ENCODE data around the gene MBD4. TPM values are rescaled to one million over a fixed set of nuclear protein-coding genes. Genes with fewer than 3 reads are reported as not detected.

The MBD4 gene
- total RNA-seq, 4 donors from 2014 or later = 22.9 to 35.2 (median 28.6) TPM

- peaks cover 16 to 33% of the 10 kb centered on the region in 2 donors for H3K36me3 ChIP-seq
- 87 to 92% methylated on average over 6 of the region's 6 CpGs for WGBS, 2 donors
- DNase-seq = no peak
These were observed 36.8 kb upstream of the MBD4 start for GRCh38 chr3:129476586-129476985.

GRCh38 chr3:129475863-129476262, 36.1 kb upstream of the MBD4 start:
- H3K4me1 ChIP-seq = peaks cover 5 to 12% of the 10 kb centered on the region in 2 donors
- H3K9me3 ChIP-seq = no peaks in the 10 kb centered on the region
- no peaks in the 10 kb centered on the region for H3K27me3 ChIP-seq
- TF ChIP-seq POLR2A (IDR thresholded peaks at IDR 0.05) (no peak), CTCF (IDR thresholded peaks at IDR 0.05) (no peak)
- no peak for DNase-seq
- no peak overlapping the region for H3K27ac ChIP-seq
- peaks cover 16 to 32% of the 10 kb centered on the region in 2 donors for H3K36me3 ChIP-seq
- H3K4me3 ChIP-seq (replicated peaks in 1 of 3) = no peak overlapping the region
- intact Hi-C loops (cut with DNase I) = no loop called here
- 96 to 98% methylated on average over 3 of the region's 3 CpGs for WGBS, 2 donors

More at GRCh38 chr3:129476586-129476985, 36.8 kb upstream of the MBD4 start:
- intact Hi-C loops (cut with DNase I) = no loop called here
- no peaks in the 10 kb centered on the region for H3K27me3 ChIP-seq
- no peaks in the 10 kb centered on the region for H3K9me3 ChIP-seq
- TF ChIP-seq POLR2A (IDR thresholded peaks at IDR 0.05) (no peak), CTCF (IDR thresholded peaks at IDR 0.05) (no peak)
- H3K27ac ChIP-seq = no peak overlapping the region
- H3K4me1 ChIP-seq = peaks cover 5 to 19% of the 10 kb centered on the region in 2 donors
- H3K4me3 ChIP-seq (replicated peaks in 1 of 3) = no peak overlapping the region

GRCh38 chr3:129474984-129475804, 35.4 kb upstream of the MBD4 start:
- TF ChIP-seq CTCF (IDR thresholded peaks at IDR 0.05) (no peak), POLR2A (IDR thresholded peaks at IDR 0.05) (no peak)
- H3K4me3 ChIP-seq (replicated peaks in 1 of 3) = no peak overlapping the region
- no peaks in the 10 kb centered on the region for H3K9me3 ChIP-seq
- peaks cover 5 to 10% of the 10 kb centered on the region in 2 donors for H3K4me1 ChIP-seq
- 95% methylated on average over 10 of the region's 10 CpGs for WGBS, 2 donors
- no peaks in the 10 kb centered on the region for H3K27me3 ChIP-seq
- no peak overlapping the region for H3K27ac ChIP-seq
- peaks cover 16 to 32% of the 10 kb centered on the region in 2 donors for H3K36me3 ChIP-seq
- DNase-seq = no peak
- intact Hi-C loops (cut with DNase I) = no loop called here

GRCh38 chr3:129473769-129474152, 34.0 kb upstream of the MBD4 start:
- TF ChIP-seq POLR2A (IDR thresholded peaks at IDR 0.05) (no peak), CTCF (IDR thresholded peaks at IDR 0.05) (no peak)
- H3K36me3 ChIP-seq = peaks cover 16 to 33% of the 10 kb centered on the region in 2 donors
- H3K27me3 ChIP-seq = no peaks in the 10 kb centered on the region
- H3K4me3 ChIP-seq (replicated peaks in 1 of 3) = no peak overlapping the region
- peaks cover 5 to 10% of the 10 kb centered on the region in 2 donors for H3K4me1 ChIP-seq
- no peaks in the 10 kb centered on the region for H3K9me3 ChIP-seq
- DNase-seq = no peak
- no peak overlapping the region for H3K27ac ChIP-seq
- WGBS, 2 donors = 81 to 88% methylated on average over 4 of the region's 4 CpGs
- intact Hi-C loops (cut with DNase I) = no loop called here

- Histone ChIP-seq H3K27me3 (no peaks in the 10 kb centered on the region), H3K4me1 (peaks cover 5 to 10% of the 10 kb centered on the region in 2 donors), H3K36me3 (peaks cover 15 to 31% of the 10 kb centered on the region in 2 donors), H3K4me3 (replicated peaks in 1 of 3) (no peak overlapping the region), H3K9me3 (no peaks in the 10 kb centered on the region), H3K27ac (no peak overlapping the region)
- no peak for TF ChIP-seq CTCF (IDR thresholded peaks at IDR 0.05)
- no peak for TF ChIP-seq POLR2A (IDR thresholded peaks at IDR 0.05)
- no peak for DNase-seq
- intact Hi-C loops (cut with DNase I) = no loop called here
- 78 to 79% methylated on average over 4 of the region's 4 CpGs for WGBS, 2 donors
These were observed 33.5 kb upstream of the MBD4 start for GRCh38 chr3:129473067-129473768.

Measured in thyroid gland (tissue), 4 donors.